NCI-H2081 treated with DMSO at 0.1 percent for 48 hours (cell line): ENCODE data around the gene ZKSCAN1.
A peak's percentile ranks its signal among the peaks of the same experiment; 100 is the strongest.
"Not testable (repeated sequence)": the region's sequence is repeated elsewhere in the genome, so short reads cannot be mapped to it uniquely, and the experiment has no call there.

Experiments used
- DNase-seq: peaks from one replicate; lab custom pipeline; 2025; lab: John Stamatoyannopoulos, UW

ZKSCAN1 gene

DNA sequence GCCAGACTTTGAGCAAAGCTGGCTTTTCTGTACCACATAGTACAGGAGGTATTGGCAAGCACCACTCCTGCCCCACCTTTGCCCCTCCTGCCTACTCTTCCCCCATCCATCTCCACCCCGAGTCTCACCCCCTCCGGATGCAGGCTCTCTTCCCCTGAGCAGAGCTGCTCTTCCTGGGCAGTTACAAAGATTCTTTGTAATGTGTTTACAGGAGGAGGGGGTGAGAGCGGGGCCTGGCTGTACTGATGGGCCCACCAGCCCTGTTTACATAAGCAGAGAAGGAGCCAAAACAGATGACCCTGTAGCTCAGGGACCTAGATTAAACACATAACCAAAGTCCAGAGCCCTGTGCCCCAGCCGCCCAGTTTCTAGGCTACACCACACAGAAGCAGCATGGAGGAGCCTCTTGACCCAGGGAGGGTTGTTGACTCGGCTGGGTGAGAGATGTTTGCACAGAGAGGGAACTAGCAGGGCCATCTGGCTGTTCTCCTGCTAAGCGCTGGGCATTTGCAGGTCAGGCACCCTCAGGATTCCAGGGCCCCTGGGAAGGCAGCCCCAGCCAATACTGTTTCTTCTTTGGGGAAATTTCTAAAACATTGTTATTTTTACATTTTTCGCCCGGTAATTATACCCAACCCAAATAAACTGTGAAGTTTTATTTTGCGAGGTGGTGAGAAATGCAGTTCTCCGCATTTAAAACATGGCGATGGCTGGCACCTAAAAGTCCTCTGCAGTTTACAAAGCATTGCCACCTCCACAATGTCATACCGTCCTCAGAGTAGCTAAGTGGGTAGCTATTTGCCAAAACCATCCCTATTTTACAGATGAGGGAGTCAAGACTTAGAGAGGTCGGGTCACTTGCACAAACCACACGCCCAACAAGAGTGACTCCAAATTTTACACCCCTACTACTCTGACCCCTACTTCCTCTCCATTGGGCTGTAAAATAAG is 11.4 kb upstream of the ZKSCAN1 start:
- DNase-seq, result peak; percentile 27

DNA sequence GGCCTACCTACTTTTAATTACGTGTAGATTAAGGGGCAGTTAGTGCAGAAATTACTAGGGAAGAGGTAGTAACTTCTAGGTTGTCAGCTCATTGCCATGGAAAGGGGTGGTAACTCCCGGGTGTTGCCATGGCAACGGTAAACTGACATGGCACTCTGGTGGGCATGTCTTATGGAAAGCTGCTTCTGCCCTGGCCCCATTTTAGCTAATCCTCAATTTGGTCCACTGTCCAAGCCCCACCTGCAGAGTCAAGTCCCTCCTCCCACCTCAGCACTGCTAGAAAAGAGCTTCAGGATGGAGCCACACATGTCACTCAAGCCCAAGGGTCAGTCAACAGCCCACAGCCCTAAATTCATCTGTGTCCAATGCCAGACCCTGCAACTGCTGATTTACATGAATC is 7.5 kb upstream of the ZKSCAN1 start:
- DNase-seq, result no peak

DNA sequence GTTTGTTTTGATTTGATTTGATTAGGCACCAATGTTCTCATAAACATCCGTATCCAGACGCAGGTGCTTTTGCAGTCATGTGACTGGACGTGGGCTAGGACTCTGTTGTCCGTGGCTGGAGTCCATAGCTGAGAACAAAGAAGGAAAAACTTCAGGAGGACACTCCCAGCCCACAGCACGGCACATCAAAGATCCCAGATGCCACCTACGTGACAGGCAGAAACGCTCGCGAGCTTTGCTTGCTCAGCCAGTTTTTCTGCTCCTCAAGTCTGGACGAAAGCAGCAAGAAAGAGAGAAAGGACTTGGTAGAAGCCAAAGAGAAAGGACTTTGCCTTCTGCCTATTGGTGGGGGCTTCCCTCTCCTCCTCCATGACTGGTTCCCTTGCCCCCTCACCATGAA is 6.9 kb upstream of the ZKSCAN1 start:
- no peak for DNase-seq

DNA sequence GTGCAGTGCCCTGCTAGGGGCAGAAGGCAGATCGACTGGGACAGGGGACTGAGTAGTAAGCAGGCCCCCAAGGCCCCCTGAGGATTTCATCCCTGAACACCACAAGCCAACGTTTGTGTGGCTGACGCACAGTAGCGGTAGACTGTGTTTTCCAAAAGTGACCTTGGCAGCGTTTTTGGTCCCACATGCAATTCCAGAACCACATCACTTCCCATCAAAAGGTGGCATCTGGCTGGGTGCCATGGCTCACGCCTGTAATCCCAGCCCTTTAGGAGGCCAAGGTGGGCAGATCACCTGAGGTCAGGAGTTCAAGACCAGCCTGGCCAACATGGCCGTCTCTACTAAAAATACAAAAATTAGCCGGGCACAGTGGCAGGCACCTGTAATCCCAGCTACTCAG is 5.4 kb upstream of the ZKSCAN1 start:
- not testable (repeated sequence) for DNase-seq

DNA sequence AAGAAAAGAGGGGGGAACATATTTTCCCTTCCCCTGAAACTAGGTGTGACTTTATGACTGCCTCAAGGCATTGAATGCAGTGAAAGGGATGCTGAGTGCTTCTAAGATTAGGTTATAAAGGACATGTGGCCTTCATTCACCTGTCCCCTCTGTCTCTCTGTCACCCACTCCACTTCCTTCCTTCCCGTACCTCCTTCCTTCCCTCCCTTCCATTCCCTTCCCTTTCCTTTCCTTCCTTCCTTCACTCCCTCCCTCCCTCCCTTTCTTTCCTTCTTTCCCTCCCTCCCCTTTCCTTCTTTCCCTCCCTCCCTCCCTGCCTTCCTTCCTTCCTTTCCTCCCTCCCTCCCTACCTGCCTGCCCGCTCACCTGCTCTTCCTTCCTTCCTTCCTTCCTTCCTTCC is 4.5 kb upstream of the ZKSCAN1 start:
- no peak for DNase-seq

DNA sequence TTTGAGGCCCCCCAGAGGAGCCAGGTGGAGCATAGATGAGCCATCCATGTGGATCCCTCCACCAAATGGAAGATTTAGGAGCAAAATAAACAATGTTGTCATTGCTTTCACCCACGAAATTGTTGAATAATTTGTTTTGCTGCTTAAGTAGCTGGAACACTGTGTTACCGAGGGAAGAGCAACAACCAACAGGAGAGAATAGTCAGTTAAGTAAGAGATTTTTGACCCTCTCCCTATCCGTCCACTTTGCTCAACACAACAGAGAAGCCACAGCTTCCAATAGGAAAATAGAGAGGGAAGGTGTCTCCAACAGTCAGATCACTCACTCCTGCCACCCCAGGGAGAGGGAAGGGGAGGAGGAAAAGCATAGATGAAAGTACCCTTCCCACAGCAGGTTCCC is 3.9 kb upstream of the ZKSCAN1 start:
- no peak for DNase-seq

DNA sequence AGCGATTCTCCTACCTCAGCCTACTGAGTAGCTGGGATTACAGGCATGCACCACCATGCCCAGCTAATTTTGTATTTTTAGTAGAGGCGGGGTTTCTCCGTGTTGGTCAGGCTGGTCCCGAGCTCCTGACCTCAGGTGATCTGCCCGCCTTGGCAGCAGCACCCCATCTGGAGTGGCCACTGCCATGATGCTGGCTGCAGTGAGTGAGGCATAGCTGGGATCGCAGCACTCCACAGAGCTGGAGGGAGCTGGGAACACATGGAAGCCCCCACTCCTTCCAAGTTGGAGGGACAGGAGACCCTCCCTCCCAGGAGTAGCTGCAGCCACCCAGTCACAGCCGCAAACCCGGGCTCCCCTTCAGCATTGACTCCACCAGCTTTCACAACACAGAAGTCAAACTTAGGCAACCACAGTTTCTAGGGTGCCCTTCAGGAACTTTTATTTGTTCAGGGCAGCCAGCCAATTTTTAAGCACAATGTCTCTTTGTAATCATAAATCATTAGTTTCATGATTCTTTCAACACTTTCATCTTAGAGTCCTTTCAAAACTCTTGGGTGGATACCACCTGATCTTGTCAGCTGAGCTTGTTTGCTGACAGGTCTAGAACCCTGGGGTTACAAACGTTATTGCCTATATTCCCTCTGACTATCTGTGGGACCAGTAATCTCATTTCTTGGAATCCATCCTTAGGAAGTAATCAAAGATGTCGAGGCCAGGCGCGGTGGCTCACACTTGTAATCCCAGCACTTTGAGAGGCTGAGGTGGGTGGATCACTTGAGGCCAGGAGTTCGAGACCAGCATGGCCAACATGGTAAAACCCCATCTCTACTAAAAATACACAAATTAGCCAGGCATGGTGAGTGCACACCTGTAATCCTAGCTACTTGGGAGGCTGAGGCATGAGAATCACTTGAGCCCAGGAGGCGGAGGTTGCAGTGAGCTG is 2.7 kb upstream of the ZKSCAN1 start:
- DNase-seq, result not testable (repeated sequence)

DNA sequence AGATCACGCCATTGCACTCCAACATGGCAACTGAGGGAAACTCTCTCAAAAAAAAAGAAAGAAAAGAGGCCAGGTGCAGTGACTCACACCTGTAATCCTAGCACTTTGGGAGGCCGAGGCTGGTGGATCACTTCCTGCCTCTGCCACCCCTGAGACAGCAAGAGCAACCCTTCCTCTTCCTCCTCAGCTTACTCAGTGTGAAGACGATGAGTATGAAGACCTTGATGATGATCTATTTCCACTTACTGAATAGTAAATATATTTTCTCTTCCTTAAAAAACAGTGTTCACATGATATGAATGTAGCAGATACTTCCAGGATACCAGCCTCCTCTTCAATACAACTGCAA is 2.1 kb upstream of the ZKSCAN1 start:
- no peak for DNase-seq

DNA sequence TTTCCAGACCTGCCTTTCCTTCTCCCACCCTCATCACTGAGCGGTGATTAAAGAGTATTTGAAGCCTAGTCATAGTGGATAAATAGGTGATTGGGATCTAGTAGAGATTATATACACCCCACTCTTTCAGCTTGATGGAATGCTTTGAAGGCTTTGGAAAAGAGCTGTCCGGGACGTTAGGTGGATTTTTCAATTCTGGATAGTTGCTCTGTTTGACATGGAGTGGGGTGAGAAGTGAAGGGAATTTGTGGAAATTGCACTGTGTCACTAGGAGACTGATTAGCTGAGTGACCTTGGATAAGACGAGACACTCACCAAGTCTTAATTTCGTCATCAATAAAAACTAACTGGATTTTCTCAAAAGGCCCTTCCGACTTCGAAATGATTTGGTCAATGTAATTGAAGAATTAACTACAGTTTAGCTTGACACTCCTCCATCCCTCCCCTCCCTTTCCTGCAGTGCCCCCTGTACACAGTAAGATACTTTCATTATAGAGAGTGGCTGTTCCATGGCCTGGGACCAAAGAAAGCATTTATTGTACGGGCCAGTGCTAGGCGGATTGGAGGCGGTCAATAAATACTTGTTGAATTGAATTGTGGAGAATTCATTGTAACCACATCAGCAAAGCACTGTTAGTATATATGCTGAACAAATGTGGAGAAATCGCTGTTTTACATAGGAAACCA is 962 bp downstream of the ZKSCAN1 start:
- DNase-seq, result no peak

DNA sequence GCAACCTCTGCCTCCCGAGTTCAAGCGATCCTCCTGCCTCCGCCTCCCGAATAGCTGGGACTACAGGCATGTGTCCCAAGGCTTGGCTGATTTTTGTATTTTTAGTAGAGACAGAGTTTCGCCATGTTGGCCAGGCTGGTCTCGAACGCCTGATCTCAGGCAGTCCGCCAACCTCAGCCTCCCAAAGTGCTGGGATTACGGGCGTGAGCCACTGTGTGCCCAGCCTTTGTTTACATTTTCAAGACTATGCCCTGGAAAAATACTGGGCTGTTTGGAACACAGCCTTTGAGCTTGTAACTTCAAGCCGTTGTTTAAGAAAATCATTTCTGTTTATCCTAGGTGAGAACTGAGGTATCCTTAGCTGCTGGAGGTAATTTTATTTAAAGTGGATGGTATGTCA is 1.9 kb downstream of the ZKSCAN1 start:
- no peak for DNase-seq

DNA sequence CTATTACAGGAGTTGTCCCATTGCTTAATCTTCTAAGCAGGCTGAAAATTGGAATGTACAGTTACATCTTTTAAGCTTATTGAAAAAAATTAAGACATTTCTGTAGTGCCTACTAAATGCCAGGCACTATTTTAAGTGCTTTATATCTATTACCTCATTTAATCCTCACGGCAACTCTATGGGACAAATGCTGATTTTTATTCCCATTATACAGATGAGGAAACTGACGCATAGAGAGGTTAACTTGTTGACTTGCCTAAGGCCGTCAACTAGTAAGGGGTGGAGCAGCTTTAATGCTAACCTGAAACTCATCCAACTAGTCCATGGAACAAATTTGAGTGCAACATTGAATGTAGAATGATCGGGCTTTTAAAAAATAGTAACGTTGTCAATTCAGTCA is 2.5 kb downstream of the ZKSCAN1 start:
- DNase-seq, result no peak

DNA sequence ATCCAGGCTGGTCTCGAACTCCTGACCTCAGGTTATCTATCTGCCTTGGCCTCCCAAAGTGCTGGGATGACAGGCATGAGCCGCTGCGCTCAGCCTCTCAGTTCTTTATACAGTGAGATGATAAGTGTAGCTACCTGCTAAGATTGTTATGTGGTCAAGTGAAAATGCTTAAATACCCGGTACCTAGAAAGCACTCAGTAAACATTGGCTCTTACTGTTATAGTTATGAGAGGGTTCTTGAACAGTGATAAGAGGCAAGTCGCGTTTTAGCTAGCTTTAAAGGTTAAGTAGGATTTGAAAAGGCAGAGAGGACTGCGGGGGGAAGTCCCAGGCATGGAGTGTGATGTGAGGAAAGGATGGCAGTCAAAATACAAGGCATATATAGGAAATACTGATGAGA is 4.5 kb downstream of the ZKSCAN1 start:
- DNase-seq, result no peak

DNA sequence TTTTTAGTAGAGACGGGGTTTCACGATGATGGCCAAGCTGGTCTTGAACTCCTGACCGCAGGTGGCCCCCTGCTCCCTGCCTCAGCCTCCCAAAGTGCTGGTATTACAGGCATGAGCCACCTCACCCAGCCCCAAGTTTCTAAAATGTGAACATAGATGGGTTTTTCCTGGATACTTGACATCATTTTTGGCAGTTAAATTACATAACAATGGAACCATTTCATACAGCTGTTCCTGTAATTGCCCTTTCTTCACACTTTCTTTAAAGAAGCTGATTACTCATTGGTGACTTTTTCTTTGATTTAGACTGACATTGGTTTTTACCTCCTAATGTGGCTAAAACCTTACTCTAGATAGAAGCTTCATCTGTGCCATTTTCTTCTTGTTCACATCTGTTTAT is 5.9 kb downstream of the ZKSCAN1 start:
- DNase-seq, result no peak

DNA sequence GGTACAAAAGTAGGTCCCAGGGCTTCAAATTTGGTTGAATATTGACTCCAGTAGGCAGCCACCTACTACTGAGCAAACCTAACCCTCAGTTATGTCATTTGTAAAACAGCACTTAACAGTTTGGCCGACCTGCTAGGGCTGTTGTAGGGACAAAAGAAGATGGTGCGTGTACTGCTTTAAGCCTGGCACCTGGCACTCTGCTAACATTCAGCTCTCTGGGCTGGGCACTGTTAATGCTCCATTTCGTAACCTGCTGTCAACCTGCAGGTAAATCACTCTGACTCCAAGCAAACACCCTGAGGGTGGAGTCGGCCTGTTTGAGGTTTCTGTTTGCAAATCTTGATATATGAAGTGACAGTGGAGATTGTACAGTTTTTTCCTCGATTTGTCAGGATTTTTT is 7.2 kb downstream of the ZKSCAN1 start:
- DNase-seq, result peak; percentile 77

DNA sequence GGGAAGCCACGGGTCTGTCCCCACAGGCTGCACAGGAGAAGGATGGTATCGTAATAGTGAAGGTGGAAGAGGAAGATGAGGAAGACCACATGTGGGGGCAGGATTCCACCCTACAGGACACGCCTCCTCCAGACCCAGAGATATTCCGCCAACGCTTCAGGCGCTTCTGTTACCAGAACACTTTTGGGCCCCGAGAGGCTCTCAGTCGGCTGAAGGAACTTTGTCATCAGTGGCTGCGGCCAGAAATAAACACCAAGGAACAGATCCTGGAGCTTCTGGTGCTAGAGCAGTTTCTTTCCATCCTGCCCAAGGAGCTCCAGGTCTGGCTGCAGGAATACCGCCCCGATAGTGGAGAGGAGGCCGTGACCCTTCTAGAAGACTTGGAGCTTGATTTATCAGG is 8.1 kb downstream of the ZKSCAN1 start:
- DNase-seq, result no peak

DNA sequence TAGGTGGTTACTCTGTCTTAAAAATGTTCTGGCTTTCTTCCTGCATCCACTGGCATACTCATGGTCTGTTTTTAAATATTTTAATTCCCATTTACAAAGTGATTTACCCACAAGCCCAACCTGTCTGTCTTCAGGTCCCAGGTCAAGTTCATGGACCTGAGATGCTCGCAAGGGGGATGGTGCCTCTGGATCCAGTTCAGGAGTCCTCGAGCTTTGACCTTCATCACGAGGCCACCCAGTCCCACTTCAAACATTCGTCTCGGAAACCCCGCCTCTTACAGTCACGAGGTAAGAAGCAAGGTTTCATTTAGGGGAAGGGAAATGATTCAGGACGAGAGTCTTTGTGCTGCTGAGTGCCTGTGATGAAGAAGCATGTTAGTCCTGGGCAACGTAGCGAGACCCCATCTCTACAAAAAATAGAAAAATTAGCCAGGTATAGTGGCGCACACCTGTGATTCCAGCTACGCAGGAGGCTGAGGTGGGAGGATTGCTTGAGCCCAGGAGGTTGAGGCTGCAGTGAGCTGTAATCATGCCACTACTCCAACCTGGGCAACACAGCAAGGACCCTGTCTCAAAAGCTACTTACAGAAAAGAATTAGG is 8.7 kb downstream of the ZKSCAN1 start:
- DNase-seq, result no peak

DNA sequence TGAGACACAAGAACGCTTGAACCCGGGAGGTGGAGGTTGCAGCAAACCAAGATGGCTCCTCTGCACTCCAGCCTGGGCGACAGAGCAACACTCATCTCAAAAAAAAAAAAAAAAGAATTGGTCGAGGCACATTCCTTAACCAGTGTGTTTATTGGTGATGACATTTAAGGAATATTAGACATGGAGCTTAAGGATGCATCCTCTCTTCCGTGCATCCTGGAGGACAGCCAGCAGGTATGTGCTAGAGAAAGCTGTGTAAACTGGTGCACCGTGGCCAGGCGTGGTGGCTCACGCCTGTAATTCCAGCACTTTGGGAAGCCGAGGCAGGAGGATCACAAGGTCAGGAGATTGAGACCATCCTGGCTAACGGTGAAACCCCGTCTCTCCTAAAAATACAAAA is 11.8 kb downstream of the ZKSCAN1 start:
- DNase-seq, result no peak

DNA sequence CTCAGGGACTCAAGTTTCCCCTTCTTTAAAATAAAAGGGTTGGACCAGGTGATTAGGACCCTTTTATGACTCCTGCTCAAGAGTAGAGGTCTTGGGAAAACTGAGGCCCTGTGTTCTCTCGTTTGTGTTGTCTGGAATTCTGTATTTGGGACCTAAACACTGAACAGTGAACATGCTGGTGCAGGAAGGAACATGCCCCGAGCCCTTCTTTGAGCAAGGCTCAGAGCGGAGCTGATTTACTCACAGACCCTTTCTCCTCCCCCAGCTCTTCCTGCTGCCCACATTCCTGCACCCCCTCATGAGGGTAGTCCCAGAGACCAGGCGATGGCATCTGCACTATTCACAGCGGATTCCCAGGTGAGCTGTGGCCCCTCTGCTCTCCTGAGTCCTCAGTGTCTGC is 14.2 kb downstream of the ZKSCAN1 start:
- no peak for DNase-seq

DNA sequence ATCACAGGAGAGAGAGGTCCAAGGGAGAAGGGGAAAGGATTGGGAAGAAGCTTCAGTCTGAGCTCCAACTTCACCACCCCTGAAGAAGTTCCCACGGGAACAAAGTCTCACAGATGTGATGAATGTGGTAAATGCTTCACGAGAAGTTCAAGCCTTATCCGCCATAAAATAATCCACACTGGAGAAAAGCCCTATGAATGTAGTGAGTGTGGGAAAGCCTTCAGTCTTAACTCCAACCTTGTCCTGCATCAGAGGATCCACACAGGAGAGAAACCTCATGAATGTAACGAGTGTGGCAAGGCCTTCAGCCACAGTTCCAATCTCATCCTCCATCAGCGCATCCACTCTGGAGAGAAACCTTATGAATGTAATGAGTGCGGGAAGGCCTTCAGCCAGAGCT is 18.1 kb downstream of the ZKSCAN1 start:
- no peak for DNase-seq

DNA sequence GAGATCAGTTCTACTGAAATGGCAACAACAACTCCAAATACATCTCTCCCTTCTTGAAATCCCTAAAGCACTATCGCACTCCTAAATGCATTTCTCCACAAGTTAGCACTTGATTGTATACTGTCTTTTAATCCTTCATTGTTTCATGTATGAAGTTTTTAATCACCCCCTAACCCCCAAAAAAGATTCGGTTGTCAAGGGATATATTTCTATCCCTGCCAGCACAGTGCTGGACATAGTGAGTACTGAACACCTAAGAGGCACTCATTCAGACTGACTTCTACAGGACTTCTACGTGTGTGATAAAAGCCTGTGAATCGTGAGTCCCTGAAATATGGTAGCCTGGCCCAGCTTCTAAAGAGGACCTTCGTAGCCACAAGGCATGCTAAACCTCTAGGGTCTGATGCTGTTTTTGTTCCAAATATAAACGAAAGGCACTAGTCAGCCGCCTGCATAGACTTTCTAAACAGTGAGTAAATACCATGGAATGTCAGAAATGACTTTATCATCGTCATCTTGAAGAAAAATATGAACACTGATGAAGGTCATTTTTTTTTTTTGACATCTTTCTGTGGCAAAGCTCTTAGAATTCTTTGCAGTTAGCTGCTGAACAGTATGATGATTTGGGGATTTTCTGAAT is 19.6 kb downstream of the ZKSCAN1 start:
- no peak for DNase-seq

DNA sequence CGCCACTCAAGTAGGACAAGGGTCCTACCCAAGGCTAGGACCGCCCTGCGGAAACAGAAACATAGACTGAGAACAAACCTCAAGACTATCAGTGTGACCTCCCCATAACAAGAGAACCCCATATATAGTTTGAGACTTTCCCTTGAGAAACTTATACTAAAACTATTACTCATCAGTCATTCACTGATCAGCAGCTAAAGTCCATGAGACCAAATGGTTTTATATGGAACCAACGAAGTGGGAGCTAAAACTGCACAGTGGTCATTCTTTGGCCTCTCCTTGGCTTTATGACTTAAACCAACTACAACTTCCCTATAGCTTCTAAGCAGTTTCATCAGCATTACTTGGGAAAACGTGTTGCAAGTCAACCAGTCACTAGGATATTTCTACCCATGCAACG is 20.5 kb downstream of the ZKSCAN1 start:
- no peak for DNase-seq

DNA sequence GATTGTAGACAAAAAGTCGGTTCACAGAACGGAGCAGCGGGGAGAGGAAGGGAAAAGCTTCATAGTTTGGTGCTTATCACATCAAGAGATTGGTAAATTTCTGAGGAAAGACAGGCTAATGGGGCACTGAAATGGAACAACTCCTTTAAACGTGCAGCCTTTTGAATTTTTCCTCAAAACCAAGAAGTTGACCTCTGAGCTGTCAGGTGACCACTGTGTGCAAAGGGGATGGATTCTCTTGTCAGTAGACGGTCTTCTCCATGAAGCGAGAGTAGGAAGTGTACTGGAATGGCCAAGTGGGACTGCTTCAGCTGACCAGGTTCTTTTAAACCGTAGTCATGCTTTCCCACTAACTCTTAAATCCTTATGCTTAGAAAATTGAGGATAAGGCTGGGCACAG is 22.9 kb downstream of the ZKSCAN1 start:
- no peak for DNase-seq
